Measurements from ENCODE around the gene MALT1. TPM values are rescaled to one million over a fixed set of nuclear protein-coding genes. Genes with fewer than 3 reads are reported as not detected.

MALT1 gene
- total and polyA plus RNA-seq, 9 donors: 9.0 to 24.7 (median 17.0) TPM

GRCh38 chr18:58715540-58715939, 44.3 kb downstream of the MALT1 start:
- TF ChIP-seq EP300 (IDR thresholded peaks at IDR 0.05) (no peak), POLR2A (IDR thresholded peaks at IDR 0.05) (no peak), CTCF (IDR thresholded peaks at IDR 0.05) (no peak)
- WGBS, 3 donors: 34 to 58% (median 44%) methylated on average over 2 of the region's 2 CpGs
- intact Hi-C loops (cut with DNase I): no loop called here

GRCh38 chr18:58716060-58716756, 44.9 kb downstream of the MALT1 start:
- intact Hi-C loops (cut with DNase I): no loop called here
- TF ChIP-seq POLR2A (IDR thresholded peaks at IDR 0.05) (no peak), EP300 (IDR thresholded peaks at IDR 0.05) (no peak), CTCF (IDR thresholded peaks at IDR 0.05) (no peak)
- DNase-seq: no peak
- no peak overlapping the region for H3K4me3 ChIP-seq
- no peak overlapping the region for H3K27ac ChIP-seq
- WGBS, 3 donors: 15 to 43% (median 15%) methylated on average over 4 of the region's 4 CpGs
- H3K36me3 ChIP-seq: no peaks in the 10 kb centered on the region
- H3K9me3 ChIP-seq: no peaks in the 10 kb centered on the region
- no peaks in the 10 kb centered on the region for H3K4me1 ChIP-seq (ENCODE audit: insufficient read depth)
- H3K27me3 ChIP-seq: no peaks in the 10 kb centered on the region

More at GRCh38 chr18:58715540-58715939, 44.3 kb downstream of the MALT1 start:
- H3K4me1 ChIP-seq (ENCODE audit: insufficient read depth): no peaks in the 10 kb centered on the region
- H3K36me3 ChIP-seq: no peaks in the 10 kb centered on the region
- DNase-seq: no peak
- H3K9me3 ChIP-seq: no peaks in the 10 kb centered on the region
- H3K4me3 ChIP-seq: no peak overlapping the region
- no peaks in the 10 kb centered on the region for H3K27me3 ChIP-seq
- H3K27ac ChIP-seq: no peak overlapping the region

GRCh38 chr18:58721566-58722239, 50.4 kb downstream of the MALT1 start:
- intact Hi-C loops (cut with DNase I): no loop called here
- no peak for TF ChIP-seq CTCF (IDR thresholded peaks at IDR 0.05)
- TF ChIP-seq EP300 (IDR thresholded peaks at IDR 0.05): no peak
- no peak for TF ChIP-seq POLR2A (IDR thresholded peaks at IDR 0.05)
- 88 to 96% (median 95%) methylated on average over 9 of the region's 9 CpGs for WGBS, 3 donors

DNA sequence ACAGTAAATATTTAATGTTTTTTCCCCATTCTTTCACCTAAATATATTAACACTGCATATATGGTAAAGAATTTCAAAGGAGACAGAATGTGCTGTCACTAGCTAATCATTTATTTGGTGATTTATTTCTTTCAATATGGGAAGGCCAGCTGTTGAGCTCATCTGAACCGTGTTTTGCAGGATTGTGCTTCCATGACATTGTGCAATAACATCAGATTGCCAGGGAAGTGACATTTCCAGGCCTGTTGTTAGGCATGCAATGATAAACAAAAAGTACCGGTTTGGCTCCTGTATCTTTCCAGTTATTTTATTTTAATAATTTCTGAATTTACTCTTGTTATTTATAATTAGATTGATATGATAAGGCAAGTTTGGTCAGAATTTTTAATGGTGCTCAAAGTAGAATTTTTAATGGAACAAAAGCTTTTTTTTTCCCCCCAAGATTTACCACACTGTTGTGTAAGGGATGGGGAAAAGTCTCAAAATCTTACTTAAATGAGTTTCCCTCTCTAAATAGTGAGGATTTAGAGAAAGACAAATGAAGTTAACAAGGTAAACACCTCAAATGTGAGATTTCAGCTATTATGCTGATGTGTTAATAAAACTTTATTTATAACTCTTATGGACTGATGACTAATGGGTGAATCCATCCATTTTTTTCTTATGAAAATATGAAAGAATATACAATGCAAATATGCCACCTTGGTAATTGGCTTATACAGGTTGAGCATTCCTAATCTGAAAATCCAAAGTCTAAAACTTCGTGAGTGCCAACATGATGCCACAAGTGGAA, 52.7 kb downstream of the MALT1 start:
- no peak for DNase-seq

More at GRCh38 chr18:58721566-58722239, 50.4 kb downstream of the MALT1 start:
- no peak for DNase-seq
- H3K36me3 ChIP-seq: no peaks in the 10 kb centered on the region
- no peak overlapping the region for H3K27ac ChIP-seq
- H3K4me3 ChIP-seq: no peak overlapping the region
- H3K27me3 ChIP-seq: no peaks in the 10 kb centered on the region
- no peaks in the 10 kb centered on the region for H3K9me3 ChIP-seq
- H3K4me1 ChIP-seq (ENCODE audit: insufficient read depth): peaks cover 1% of the 10 kb centered on the region

More for the DNA sequence above, 52.7 kb downstream of the MALT1 start:
- intact Hi-C loops (cut with DNase I): no loop called here
- Histone ChIP-seq H3K9me3 (no peaks in the 10 kb centered on the region), H3K36me3 (no peaks in the 10 kb centered on the region), H3K4me3 (no peak overlapping the region), H3K4me1 (ENCODE audit: insufficient read depth) (peaks cover 5% of the 10 kb centered on the region), H3K27ac (no peak overlapping the region), H3K27me3 (no peaks in the 10 kb centered on the region)
- WGBS, 3 donors: 81 to 87% (median 86%) methylated on average over 3 of the region's 3 CpGs
- TF ChIP-seq CTCF (IDR thresholded peaks at IDR 0.05) (no peak), POLR2A (IDR thresholded peaks at IDR 0.05) (no peak), EP300 (IDR thresholded peaks at IDR 0.05) (no peak)
